DMS79 treated with DMSO at 0.1 percent for 48 hours (cell line): ENCODE measurements around the gene NR4A1.

Experiments used
- DNase-seq: peaks from one replicate; lab custom pipeline; 2025; lab: John Stamatoyannopoulos, UW

Gene NR4A1

DNA sequence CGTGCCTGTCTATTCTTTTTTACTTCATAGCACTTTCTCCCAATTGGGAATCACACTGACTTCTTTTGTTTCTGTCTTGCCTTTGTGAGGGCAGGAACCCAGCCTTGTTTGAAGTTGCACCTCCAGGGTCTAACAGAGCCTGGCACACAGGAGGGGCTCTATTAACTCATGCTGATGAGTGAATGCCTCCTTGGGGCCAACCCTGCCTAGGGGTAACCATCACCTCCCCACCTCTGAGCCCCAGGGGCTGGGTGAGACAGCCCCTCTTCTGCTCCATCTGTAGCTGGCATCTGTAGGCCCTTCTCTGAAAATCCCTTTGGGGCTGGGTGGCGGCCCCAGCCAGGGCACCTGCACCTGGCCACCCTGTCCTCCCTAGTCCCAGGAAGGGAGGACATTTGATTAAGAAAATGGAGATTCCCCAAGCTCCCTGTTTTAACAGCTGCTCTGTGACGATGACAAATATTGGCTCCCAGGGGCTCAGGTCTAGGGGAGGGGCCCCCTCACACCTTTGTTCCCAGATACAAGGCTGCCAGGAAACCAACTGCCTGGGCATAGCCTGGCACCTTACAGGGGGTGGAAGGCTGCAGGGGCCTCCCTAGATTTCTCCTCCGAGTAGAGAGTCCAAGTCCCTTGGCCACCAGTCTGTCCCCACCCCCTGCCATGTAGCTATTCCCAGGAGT is 32.7 kb upstream of the NR4A1 start:
- no peak for DNase-seq

DNA sequence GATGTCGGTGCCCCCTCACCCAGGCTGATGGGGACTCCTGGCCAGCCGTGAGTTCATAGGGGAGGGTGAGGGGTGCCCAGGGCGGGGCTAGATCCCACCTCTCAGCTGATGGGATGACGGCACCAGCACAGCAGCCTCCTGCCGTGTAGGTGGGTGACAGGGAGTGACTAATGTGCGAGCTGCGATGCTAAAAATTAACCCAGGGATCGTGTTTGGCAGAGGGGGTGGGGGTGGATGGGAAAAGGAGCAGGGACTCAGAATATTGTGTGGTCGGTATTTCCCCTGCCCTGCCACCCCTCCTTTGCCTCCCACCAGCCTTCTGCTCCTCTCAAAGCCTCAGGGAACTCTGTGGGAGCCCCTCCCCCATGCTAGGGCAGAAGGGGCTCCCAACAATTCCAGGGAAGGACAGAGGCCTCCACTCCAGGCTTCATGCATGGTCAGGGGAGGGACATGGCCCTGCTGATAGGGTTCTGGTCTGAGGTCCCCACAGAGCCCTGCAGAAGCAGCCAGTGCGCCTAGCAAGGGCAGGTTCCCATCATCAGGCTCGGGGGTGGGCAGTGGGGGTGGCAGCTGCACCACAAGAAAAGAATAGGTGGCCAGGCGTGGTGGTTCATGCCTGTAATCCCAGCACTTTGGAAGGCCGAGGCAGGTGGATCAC is 32.0 kb upstream of the NR4A1 start:
- DNase-seq: no peak

DNA sequence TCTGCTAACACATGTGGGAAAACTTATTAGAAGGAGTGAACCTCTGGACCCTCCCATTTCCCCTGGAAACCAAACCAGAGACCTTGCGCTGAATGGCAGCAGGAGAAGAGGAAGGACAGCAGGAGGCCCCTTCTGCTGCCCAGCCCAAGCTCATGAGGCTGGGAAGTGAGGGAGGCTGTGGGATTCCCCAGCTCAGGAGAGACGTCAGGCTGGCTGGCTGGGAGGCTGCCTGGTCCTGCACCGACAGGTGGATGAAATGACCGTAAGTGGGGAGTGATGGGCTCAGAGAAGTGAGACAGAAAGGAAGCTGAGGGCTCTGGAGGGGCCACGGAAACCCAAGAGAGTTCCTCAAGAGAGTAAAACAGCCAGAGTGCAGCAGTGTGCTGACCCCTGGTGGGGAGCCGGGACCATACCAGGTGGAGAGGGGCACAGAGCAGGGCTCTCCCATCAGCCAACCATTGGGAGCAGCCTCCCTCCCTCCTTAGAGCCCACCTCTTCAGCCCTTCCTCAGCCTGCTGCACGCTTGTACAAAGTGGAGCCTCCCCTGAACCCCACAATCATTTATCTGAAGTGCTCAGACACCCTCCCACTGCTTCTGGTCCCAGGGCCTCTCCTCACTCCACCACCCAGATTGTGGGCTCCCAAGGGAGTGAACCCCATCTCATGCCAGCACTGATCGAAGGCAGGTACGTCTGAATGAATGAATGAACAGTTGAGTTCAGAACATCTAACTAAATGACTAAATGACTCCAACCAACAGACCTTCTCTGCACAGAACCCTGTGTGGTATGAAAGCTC is 30.5 kb upstream of the NR4A1 start:
- DNase-seq: peak; percentile 8

DNA sequence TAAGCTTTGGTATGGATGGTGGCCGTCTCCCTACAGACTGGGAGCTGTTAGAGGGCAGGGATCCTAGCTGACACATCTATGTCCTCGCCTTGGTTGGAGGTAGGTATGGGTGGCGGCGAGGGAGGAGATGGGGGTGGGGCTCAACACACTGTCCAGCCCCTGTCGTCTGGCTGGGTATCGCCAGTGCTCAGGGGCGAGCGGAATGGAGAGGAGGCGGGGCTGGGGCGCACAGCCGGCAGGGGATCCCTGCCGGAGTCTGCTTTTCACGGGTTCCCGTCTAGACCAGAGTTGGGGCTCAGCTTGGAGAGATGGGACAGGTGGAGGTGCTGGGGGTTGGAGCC is 28.4 kb upstream of the NR4A1 start:
- DNase-seq: no peak

DNA sequence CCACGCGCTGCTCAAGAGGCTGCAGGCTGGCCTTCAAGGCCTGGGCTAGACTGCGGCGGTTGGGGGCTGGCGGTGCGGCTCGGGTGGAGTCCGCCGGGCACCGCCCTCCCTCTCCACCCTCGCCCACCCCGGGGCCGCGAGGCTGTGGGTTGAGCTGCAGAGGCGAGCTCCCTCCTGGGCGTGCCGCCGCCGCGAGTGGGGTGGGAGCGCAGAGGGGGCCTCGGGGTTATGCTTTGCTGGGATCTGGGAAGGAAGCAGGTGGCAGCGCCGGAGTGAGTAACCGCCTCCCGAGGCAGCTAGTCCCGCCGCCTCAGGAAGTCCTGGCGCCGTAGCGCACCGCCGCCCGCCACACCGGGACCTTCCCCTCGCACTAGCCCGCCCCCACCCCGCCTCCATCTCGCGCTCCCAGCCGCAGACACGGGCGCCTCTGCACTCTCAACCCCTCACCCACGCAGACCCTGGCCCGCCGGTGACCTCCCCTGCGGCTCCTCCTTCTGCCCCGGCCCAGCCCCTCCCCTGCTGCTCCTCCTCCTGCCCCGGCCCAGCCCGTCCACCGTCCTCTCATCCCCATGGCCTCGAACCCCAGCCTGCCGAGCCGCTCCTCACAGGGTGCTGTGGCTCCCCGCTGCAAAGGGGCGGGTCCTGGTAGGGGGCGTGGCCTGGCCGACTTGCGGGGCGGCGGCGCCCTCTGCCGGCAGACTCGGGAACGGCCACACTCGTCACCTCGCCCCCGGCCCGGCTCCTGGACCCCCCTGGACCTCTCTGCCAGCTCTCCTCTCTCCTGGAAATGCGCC is 27.9 kb upstream of the NR4A1 start:
- DNase-seq: no peak

DNA sequence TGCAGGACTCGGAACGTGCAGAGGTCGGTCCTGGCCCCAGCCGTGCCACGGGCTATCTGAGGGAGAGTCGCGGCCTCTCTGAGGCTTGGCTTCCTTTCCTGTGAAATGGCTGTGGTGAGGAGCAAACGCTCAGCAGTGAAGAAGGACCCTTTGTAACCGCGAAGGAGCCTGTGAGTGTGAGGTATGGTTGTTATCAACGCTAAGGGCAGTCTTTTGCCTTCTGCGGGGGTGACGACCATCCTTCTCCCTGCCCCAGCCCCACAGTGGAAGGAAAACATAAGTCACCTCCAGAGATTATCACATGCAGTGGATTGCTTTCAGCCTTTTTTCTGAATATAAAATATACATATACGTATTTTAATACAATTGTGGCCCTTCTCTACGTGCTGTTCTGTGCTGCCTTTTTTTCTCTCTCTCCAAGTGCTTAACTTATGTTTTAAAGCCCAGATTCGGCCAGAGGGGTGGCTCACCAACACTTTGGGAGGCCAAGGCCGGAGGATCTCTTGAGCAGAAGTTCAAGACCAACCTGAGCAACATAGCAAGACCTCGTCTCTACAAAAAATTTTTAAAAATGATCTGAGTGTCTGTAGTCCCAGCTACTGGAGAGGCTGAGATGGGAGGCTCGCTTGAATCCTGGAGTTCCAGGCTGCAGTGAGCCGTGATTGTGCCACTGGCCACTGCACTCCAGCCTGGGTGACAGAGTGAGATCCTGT is 27.1 kb upstream of the NR4A1 start:
- DNase-seq: peak; percentile 12

DNA sequence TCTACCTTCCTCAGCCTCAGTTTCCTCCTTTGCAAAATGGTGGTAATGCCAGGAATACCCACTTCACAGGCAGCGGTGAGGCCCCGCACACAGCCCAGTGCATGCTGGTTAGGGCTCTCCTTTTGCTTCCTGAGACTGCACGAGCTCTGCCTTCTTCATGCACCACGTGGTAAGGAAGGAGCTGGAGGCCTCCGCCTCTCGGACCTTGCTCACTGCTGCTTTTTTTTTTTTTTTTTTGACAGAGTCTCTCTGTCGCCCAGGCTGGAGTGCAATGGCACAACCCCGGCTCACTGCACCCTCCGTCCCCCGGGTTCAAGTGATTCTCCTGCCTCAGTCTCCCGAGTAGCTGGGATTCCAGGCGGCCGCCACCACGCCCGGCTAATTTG is 26.4 kb upstream of the NR4A1 start:
- no peak for DNase-seq

DNA sequence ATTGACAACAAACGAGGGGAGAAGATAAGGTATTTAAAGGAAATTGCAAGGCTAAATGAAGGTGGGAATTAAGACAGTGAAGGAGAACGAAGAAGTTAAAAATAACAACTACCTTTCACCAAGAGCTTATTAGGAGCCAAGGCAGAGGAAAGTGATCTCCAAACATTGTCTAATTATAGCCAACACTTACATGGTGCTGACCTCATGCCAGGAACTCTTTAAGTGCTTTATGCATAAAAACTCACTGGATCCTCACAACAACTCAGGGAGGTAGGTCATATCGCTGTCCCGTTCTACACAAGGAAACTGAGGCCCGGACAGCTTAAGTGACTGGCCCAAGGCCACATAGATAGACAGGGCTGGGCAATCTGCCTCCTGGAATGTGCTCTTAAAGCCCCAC is 25.0 kb upstream of the NR4A1 start:
- DNase-seq: no peak

DNA sequence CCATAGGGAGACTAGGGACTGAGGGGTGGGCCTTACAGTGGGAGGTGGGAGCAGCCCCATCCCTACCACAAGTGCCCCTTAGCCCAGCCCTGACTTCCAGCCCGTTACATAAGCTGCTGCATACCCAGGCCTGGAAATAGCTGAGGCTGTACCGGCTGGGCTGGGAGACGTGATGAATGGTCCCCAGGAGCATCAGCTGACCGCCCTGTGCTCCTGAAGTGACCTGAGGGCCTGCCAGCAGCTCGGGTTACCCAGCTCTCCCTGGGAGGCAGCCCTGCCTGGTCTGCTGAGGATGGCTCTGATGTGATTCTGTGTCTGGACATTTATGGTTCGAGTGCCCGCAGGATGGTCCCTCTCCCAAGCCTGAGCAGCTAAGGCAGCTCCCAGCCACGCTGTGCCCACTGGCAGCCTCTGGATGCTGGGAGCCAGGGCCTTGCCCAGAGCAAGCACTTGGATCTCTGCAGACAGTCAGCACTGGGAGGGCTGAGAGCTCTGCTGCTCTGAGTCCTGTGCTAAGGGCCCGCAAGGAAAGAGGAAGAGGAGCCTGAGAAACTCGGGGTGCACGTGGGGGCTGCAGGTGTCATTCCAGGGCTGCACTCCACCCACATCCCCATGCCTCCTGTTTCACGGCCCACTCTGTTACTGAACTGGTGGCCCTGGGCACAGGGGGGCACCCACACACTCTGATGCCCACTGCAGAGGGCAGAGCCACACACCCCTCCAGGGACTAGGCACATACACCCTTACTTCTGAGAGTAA is 24.0 kb upstream of the NR4A1 start:
- DNase-seq: no peak

DNA sequence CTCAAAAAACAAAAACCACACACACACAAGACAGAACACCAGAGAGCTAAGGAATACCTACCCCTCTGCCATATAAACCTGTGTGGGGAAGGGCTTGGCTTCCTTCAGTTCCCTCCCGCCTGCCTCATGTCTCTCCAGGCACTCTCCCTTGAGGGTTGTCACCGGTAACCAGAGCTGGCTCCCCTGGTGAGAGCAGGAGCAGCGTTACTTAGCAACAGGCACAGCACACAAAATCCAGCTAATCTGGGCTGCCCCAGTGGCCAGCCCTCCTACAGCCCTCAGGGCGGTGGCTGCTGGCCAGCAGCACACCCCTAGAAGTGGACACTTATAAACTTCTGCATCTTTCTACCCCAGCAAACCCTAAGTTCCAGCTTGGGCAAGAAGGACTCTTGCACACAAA is 21.6 kb upstream of the NR4A1 start:
- peak; percentile 28 for DNase-seq

DNA sequence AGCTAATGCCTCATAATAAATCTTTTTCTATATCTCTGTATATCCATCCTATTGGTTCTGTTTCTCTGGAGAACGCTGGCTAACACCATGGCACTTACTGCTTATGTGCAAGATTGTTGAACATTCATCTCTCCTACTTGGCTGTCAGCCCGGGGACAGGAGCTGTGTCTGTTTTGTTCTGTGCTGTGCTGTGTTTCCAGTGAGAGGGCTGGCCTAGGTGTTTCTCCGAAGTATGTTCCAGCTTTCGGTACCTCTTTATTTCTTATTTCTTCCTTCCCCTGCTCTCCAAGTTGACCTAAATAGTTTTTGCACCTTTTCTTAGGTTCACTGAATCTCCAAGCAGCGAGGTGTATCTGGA is 18.8 kb upstream of the NR4A1 start:
- peak; percentile 16 for DNase-seq

DNA sequence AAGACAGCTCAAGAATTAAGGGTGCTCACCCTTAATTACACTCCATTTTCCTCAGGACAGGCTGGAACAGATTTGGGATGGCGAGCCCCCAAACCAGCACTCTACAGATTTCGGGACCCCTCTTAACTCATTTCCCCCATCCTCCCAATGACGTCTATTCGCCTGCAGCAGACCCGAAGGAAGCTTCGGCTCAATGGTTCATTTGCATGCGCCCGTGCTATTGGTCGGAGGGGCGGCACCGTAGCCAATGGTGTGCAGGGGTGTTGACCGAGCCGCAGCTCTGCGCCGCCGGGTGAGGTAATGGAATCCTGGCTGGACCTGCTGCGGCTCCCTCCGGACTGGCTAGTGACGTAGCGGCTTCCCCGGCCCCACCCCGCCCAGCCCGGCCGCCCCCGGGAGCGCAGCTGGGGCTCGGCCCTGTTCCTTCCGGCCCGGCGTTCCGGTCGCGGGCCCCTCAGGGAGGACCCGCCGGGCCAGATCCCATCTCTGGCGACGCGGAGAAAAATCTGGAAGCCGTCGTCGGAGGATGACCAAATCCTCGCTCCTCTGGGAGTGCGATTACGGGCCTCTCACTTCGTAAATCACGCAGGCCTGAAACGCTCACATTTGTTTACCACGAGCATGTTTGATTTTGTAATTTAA is 18.3 kb upstream of the NR4A1 start:
- peak; percentile 79 for DNase-seq

DNA sequence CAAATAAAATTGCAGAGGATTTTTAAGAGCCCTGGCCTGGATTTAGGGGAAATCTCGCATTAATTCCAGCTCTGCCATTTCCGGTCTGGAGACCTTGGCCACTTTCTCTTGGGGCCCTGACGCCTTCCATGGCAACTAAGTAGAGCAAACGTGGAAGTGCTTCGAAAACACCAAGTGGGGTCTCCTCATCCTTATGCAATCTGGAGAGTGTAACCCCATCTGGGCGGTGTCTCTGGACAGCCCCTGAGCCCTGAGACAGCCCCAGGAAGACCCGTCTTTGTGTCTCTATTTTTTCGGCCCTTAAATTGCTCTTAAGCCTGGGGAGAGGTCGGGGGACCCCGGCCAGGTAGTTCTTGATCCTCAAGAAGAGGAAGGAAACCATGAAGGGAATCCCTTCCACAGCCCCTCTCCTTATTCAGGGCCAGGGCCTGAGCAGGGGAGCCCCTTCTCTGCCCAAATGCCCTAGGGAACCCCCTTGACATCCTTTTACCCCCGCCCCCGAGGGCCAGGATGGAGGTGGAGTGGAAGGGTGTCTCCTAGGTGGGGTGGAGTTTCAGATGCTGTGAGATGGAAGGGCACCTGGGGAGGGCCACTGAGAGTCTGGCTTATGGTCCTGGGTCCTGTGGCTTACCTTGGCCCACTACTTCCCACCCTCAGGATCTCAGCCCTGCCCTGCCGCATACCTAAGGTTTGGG is 17.6 kb upstream of the NR4A1 start:
- no peak for DNase-seq

DNA sequence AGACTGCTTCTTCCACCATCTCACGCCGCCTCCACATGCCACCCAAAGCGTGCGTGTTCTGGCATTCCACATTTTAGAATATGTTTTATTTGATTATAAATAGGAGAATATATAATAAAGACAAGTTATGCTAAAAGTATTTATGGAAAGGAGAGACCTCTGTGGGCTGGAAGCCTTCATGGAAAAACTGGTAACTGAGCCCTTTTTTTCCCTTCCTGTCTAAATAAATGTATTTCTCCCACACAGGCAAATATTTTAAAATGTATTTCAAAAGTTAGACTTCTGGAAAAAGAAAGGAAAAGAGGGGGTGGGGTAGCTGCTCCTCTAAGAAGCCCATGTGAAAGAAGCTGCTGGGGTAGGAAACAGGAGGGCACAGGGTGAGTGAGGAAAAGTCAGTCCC is 16.1 kb upstream of the NR4A1 start:
- no peak for DNase-seq

DNA sequence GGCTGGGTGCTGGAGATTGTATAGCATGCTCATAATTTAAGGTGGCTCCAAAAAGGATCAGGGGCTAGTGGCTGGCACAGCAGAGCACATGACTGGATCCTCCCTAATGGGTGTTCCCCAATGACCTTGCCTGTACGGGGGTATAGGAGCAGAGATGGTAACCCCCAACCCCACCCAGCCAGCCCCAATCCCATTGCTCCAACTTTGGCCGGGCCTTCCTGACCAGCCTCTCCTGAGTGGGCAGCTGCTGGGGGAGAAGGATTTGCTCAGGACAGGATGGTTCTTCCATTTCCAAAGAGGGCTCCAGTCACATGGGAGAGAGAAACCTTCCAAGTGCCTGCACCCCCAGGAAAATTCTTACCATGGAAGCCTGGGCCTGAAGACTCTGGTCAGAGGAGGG is 15.3 kb upstream of the NR4A1 start:
- DNase-seq: no peak

DNA sequence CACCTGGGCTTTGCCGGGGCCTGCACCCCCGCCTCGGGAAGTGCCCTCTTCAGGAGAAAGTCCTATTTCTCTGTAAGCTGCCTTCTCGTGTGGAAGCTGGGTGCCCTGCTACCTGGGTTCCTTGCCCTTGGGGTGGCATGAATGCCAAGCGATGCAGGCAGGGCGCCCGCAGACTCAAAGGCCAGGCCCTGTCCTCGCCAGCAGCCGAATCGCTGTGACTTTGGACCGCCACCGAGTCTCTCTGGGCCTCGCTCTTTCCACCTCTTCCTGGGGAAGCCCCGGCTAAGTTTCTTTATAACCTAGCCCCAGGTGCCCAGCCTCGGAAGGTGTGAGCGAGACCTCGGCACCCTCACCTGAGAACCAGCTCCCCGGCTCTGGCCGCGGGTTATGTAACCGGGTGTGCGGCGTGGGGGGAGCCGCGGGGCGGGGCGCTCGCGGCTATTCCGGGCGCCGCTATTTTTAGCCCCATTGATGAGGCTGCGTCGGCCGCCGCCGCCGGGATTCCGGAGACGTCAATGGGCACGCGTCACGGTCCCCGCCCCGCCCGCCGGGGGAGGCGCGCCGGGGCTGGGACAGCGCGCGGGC is 14.6 kb upstream of the NR4A1 start:
- DNase-seq: no peak

DNA sequence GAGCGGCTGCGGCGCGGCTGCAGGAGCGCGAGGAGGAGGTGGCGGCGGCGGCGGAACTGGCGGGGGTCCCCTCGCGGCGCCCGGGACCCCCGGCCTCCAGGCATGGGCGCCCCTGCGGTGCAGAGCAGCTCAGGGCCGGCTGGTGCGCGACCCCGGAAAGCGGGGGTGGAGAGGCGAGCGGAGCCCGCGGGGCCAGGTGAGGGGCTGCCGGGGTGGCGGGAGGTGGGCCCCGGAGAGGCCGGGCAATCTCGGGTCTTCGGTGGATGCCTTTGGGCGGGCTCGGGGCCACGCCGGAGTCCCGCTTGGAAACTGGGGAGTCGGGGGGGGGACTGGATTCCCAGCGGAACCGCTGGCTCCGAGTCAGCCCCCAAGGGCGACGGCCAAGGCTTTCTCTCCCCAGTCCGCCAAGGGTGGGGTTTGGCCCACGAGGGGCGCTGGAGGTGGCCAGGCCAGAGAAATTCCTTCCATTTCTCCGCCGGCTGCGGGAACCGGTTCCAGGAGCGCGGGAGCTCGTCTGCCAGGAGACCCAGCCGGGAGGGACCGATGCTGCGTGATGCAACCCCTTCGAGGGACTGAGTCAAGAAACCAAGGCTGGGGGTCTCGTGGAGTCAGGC is 13.9 kb upstream of the NR4A1 start:
- no peak for DNase-seq

DNA sequence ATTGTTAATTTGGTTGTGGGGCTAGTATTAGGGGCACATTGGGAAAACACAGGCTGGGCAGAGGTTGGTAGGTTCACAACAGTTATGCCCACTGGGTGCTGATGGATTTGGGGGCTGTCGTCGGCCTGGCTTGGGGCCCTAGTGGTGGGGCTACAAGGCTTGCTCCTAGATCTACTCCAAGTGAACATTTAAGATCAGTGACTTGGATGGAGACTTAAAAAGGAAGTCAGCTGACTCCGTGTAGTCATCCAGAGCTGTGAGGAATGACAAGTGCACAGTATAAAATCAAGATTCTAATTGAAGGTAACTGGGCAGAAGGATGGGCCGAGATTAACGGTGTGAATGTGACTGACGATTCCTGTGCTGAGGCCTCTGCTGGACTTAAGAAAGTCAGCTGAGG is 12.8 kb upstream of the NR4A1 start:
- no peak for DNase-seq

DNA sequence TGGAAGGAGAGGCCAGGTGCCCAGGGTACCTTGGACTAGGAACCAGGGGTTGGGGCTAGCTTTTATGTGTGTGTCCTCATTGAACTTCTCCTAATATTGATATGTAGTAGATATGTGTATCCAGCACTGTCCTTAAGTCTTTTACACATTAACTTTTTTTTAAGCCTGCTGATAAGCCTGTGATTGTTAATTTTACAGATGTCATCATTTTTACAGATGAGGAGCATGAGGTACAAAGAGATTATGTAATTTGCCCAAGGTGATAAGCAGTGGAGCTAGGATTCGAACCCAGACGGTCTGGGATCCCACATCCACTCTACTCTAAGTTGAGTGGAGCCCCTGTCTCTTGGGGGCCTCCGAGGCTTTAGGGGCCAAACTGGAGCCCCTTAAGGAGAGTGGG is 10.2 kb upstream of the NR4A1 start:
- no peak for DNase-seq
